HepG2 (cell line): ENCODE results near the gene ZNF747. TPM values are rescaled to one million over a fixed set of nuclear protein-coding genes. Genes with fewer than 3 reads are reported as not detected.

Experiments
- ATAC-seq: fragments of 200-7000 bp; cut with Tn5 transposase; 3 replicates; pipeline ENCODE4 v1.9.1; 2020; ENCODE audit warnings: mild to moderate bottlenecking, moderate library complexity
- BruUV-seq: library from RNA; stranded (reverse); fragments of 400-500 nt; replicated peaks from 2 replicates; lab custom pipeline; 2021; lab: Mats Ljungman, UMichigan
- CTCF ChIA-PET: fragments of 300-600 bp; formaldehyde crosslinking; extraction: SDS; loops from one replicate; lab custom pipeline; 2021; ENCODE audit warnings: low total read pairs, inconsistent platforms, low intra/inter-chr PET ratio; lab: Yijun Ruan, JAX
- POLR2A ChIA-PET: fragments of 350-600 bp; sonication (Branson Sonifier 250); formaldehyde crosslinking; loops from one replicate; lab custom pipeline; 2020; ENCODE audit warnings: antibody characterized with exemption, inconsistent platforms; lab: Yijun Ruan, JAX
- DNase-seq: peaks from one replicate; pipeline ENCODE4 v3.0.0-alpha.2; 2015; ENCODE audit warnings: low spot score
- FAIRE-seq: peaks from 3 replicates; lab custom pipeline; 2011; peaks lifted over from hg19 to GRCh38; lab: Jason Lieb, UNC
- H2AFZ ChIP-seq: one replicate; pipeline ENCODE4 v1.6.1; 2011; ENCODE audit warnings: low read length, inconsistent platforms
- H3K27ac ChIP-seq: fragments of 300-600 bp; 3 replicates; pipeline ENCODE4 v1.8.0; 2011; ENCODE audit warnings: mixed run types, mild to moderate bottlenecking, mixed read lengths, low read length, inconsistent platforms; ENCODE audit not compliant: insufficient read depth; ENCODE audit errors: extremely low read length
- H3K27me3 ChIP-seq, 2 experiments: fragments of 200-600 bp in 1 of 2; 2 replicates in 1 of 2; 3 replicates in 1 of 2; pipeline versions ENCODE4 v1.6.0 to v1.8.0; 2011; ENCODE audit warnings: low read length in 2 of 2, mild to moderate bottlenecking in 2 of 2, moderate library complexity in 2 of 2, inconsistent platforms in 1 of 2; ENCODE audit not compliant: insufficient read depth in 2 of 2, control insufficient read depth in 1 of 2
- H3K36me3 ChIP-seq, 2 experiments: fragments of 200-600 bp in 1 of 2; replicated peaks in 1 of 2; 2 replicates in 1 of 2; 3 replicates in 1 of 2; pipeline versions ENCODE4 v1.5.1 to v1.8.0; 2011; ENCODE audit warnings: low read length in 2 of 2, inconsistent platforms in 1 of 2; ENCODE audit not compliant: insufficient read depth in 2 of 2, control insufficient read depth in 1 of 2
- H3K4me1 ChIP-seq: 2 replicates; pipeline ENCODE4 v1.5.1; 2012; ENCODE audit warnings: low read length, inconsistent platforms; ENCODE audit not compliant: insufficient read depth
- H3K4me2 ChIP-seq: 2 replicates; pipeline ENCODE4 v1.6.0; 2011; ENCODE audit warnings: low read depth, low read length, inconsistent platforms
- H3K4me3 ChIP-seq, 3 experiments: fragments of 200-600 bp in 1 of 3; sonication (generic), shearing (Covaris generic) in 1 of 3; replicated peaks in 1 of 3; 2 replicates each; pipeline ENCODE4 v1.5.1; 2011 to 2016; ENCODE audit warnings: low read length in 3 of 3, inconsistent platforms in 2 of 3, low read depth in 2 of 3, mild to moderate bottlenecking in 2 of 3, control low read depth in 1 of 3, mixed read lengths in 1 of 3; ENCODE audit not compliant: insufficient read depth in 1 of 3
- H3K79me2 ChIP-seq: one replicate; pipeline ENCODE4 v1.6.1; 2011; ENCODE audit warnings: low read length, inconsistent platforms; ENCODE audit not compliant: insufficient read depth
- H3K9ac ChIP-seq: 2 replicates; pipeline ENCODE4 v1.6.0; 2011; ENCODE audit warnings: mild to moderate bottlenecking, low read depth, low read length, inconsistent platforms; ENCODE audit not compliant: insufficient read depth
- H3K9me3 ChIP-seq: 2 replicates; pipeline ENCODE4 v1.5.1; 2012; ENCODE audit warnings: mild to moderate bottlenecking, low read length
- H4K20me1 ChIP-seq: 2 replicates; pipeline ENCODE4 v1.6.0; 2011; ENCODE audit warnings: inconsistent platforms, mild to moderate bottlenecking, low read length, moderate library complexity; ENCODE audit not compliant: insufficient read depth
- MAX ChIP-seq: IDR thresholded peaks from 2 replicates; pipeline ENCODE4 v1.6.1; 2012; ENCODE audit warnings: inconsistent platforms
- MED13 ChIP-seq: sonication (generic); formaldehyde crosslinking; IDR thresholded peaks from 2 replicates; pipeline ENCODE4 v1.5.0; 2020; ENCODE audit warnings: missing genetic modification reagents
- POLR2G ChIP-seq: fragments of 200-400 bp; formaldehyde crosslinking; IDR thresholded peaks from 2 replicates; pipeline ENCODE4 v1.6.1; 2018; ENCODE audit warnings: mild to moderate bottlenecking, low read depth, low read length, moderate library complexity
- RARG ChIP-seq: sonication (generic); formaldehyde crosslinking; IDR thresholded peaks from 2 replicates; pipeline ENCODE4 v1.4.0; 2020; ENCODE audit warnings: low read depth, mild to moderate bottlenecking, missing genetic modification reagents
- SP4 ChIP-seq: sonication (generic); formaldehyde crosslinking; IDR thresholded peaks from 2 replicates; pipeline ENCODE4 v1.8.1; 2023; ENCODE audit warnings: mild to moderate bottlenecking, missing genetic modification reagents
- TOPORS ChIP-seq: sonication (generic); formaldehyde crosslinking; IDR thresholded peaks from 2 replicates; pipeline ENCODE4 v1.8.0; 2023; ENCODE audit warnings: mild to moderate bottlenecking, missing genetic modification reagents
- ZNF180 ChIP-seq: sonication (generic); formaldehyde crosslinking; IDR thresholded peaks from 2 replicates; pipeline ENCODE4 v1.4.0; 2020; ENCODE audit warnings: low read depth, missing genetic modification reagents, borderline replicate concordance
- ZNF207 ChIP-seq: fragments of 450-650 bp; IDR thresholded peaks from 2 replicates; pipeline ENCODE4 v1.6.1; 2016; ENCODE audit warnings: antibody characterized with exemption, borderline replicate concordance
- ZNF253 ChIP-seq: sonication (generic); formaldehyde crosslinking; IDR thresholded peaks from 2 replicates; pipeline ENCODE4 v1.8.0; 2022; ENCODE audit warnings: mild to moderate bottlenecking, missing genetic modification reagents, borderline replicate concordance
- ZNF276 ChIP-seq: sonication (generic); formaldehyde crosslinking; IDR thresholded peaks from 2 replicates; pipeline ENCODE4 v1.4.0; 2020; ENCODE audit warnings: mild to moderate bottlenecking, low read depth, missing genetic modification reagents
- ZNF605 ChIP-seq: sonication (generic); formaldehyde crosslinking; IDR thresholded peaks from 2 replicates; pipeline ENCODE4 v1.8.0; 2022; ENCODE audit warnings: mild to moderate bottlenecking, missing genetic modification reagents
- ZNF678 ChIP-seq: sonication (generic); formaldehyde crosslinking; IDR thresholded peaks from 2 replicates; pipeline ENCODE4 v1.4.0; 2020; ENCODE audit warnings: mild to moderate bottlenecking, missing genetic modification reagents
- ZNF782 ChIP-seq: sonication (generic); formaldehyde crosslinking; IDR thresholded peaks from 2 replicates; pipeline ENCODE4 v1.4.0; 2020; ENCODE audit warnings: missing genetic modification reagents, mild to moderate bottlenecking, borderline replicate concordance
- ZSCAN22 ChIP-seq: sonication (generic); formaldehyde crosslinking; IDR thresholded peaks from 2 replicates; pipeline ENCODE4 v1.4.0; 2020; ENCODE audit warnings: mild to moderate bottlenecking, missing genetic modification reagents
- WGBS: methylation state at CpG from one replicate; pipeline ENCODE4 v1.1.6; 2017; ENCODE audit warnings: low lambda C conversion rate; 5-methylcytosine and 5-hydroxymethylcytosine counted together
- in situ Hi-C: cut with HindIII; loops from 2 replicates; pipeline ENCODE4 v1.10.0; 2017; ENCODE audit warnings: low pct_unique_long_range_greater_than_20kb; ENCODE audit not compliant: extremely low pct_ligation_motif_present
- intact Hi-C: fragments of 100-400 bp; cut with micrococcal nuclease; formaldehyde crosslinking; loops from one replicate; pipeline ENCODE4 v1.10.0; 2022; ENCODE audit not compliant: unreplicated experiment
- polyA plus RNA-seq, 8 experiments: library from polyadenylated mRNA; depleted of rRNA in 3 of 8; stranded (reverse) in 7 of 8; unstranded in 1 of 8; fragments of >200 nt; fragmentation: Illumina TruSeq in 4 of 8; extraction: Trizol in 4 of 8; gene quantifications; 2 replicates each; pipeline versions ENCODE4 v1.2.1 to v1.2.3, GENCODE V29; 2011 to 2016; ENCODE audit warnings: low read depth in 4 of 8, missing spikeins in 1 of 8, mixed read lengths in 1 of 8; ENCODE audit not compliant: insufficient read depth in 1 of 8
- total RNA-seq, 5 experiments: library from RNA; depleted of rRNA; stranded (reverse); fragments of >200 nt; fragmentation: Illumina TruSeq; extraction: Trizol; gene quantifications; 2 replicates each; pipeline ENCODE4 v1.2.3, GENCODE V29; 2016; ENCODE audit warnings: low read depth in 1 of 5
- TF ChIP-seq, protein P1 (sequence below): sonication (generic); formaldehyde crosslinking; IDR thresholded peaks from 2 replicates; pipeline ENCODE4 v1.4.0; 2020; ENCODE audit warnings: missing genetic modification reagents, mild to moderate bottlenecking, borderline replicate concordance
- TF ChIP-seq, protein P2 (sequence below): sonication (generic); formaldehyde crosslinking; IDR thresholded peaks from 2 replicates; pipeline ENCODE4 v1.4.0; 2020; ENCODE audit warnings: missing genetic modification reagents
- TF ChIP-seq, protein P3 (sequence below): sonication (generic); formaldehyde crosslinking; IDR thresholded peaks from 2 replicates; pipeline ENCODE4 v1.5.0; 2020; ENCODE audit warnings: missing genetic modification reagents, mild to moderate bottlenecking, borderline replicate concordance

Gene ZNF747
- total and polyA plus RNA-seq, 2 of the 13 experiments (the other 11 are each of a cell fraction or from before 2014, with no cell fraction given) = 7.2 to 10.2 TPM

GRCh38 chr16:30558789-30559377 lies 24.2 kb upstream of the ZNF747 start:
- Histone ChIP-seq H3K79me2 (peaks cover 21% of the 10 kb centered on the region), H3K4me2 (peak overlapping the region; percentile 84), H3K36me3 (peaks cover 0 to 23% of the 10 kb centered on the region in 2 experiments; a peak in 4 of 5 replicates), H3K9ac (peak overlapping the region; percentile 68), H3K4me3 (peak overlapping the region; percentile 24 to 59 (median 37); a peak in 5 of 6 replicates), H3K27ac (peak overlapping the region; percentile 95), H4K20me1 (no peaks in the 10 kb centered on the region), H3K4me1 (peaks cover 33% of the 10 kb centered on the region), H2AFZ (peak overlapping the region; percentile 78), H3K27me3 (no peaks in the 10 kb centered on the region), H3K9me3 (no peaks in the 10 kb centered on the region)
- in situ Hi-C loops (no loop called here), intact Hi-C loops (loop anchor here (1.0 to 5.0 kb wide), 4 partner anchors 12 to 38 kb away; partner anchors contain the start of genes ZNF688, ZNF747 and ZNF768)
- DNase-seq = no peak
- no peak for ATAC-seq
- FAIRE-seq = no peak
- POLR2A ChIA-PET = interaction anchor here (0.5 to 4.0 kb wide), 42 partner anchors 9 to 559 kb away, joined by 3 to 187 read pairs (median 5); partner anchors contain the start of genes ALDOA, DCTPP1, KAT8 and PRR14
- TSS peak; percentile 87 for BruUV-seq
- 67% methylated on average over 21 of the region's 21 CpGs for WGBS
- CTCF ChIA-PET = interaction anchor here (1.1 kb wide), 2 partner anchors 24 to 39 kb away, joined by 3 to 4 read pairs; partner anchors contain the start of gene ZNF747
- TF ChIP-seq ZSCAN22 (CRISPR knock-in tag) = no peak
- TF ChIP-seq TOPORS = no peak; the same call in 1 of the 2 replicates
- TF ChIP-seq ZNF253 = no peak
- no peak for TF ChIP-seq SP4 (CRISPR knock-in tag)
- TF ChIP-seq ZNF207 = no peak
- TF ChIP-seq MAX = no peak; the same call in 1 of the 2 replicates
- no peak for TF ChIP-seq ZNF782 (CRISPR knock-in tag)
- peak; percentile 22; the same call in 1 of the 2 replicates for TF ChIP-seq ZNF180 (CRISPR knock-in tag)
- TF ChIP-seq ZNF276 = no peak
- TF ChIP-seq, protein P1, sequence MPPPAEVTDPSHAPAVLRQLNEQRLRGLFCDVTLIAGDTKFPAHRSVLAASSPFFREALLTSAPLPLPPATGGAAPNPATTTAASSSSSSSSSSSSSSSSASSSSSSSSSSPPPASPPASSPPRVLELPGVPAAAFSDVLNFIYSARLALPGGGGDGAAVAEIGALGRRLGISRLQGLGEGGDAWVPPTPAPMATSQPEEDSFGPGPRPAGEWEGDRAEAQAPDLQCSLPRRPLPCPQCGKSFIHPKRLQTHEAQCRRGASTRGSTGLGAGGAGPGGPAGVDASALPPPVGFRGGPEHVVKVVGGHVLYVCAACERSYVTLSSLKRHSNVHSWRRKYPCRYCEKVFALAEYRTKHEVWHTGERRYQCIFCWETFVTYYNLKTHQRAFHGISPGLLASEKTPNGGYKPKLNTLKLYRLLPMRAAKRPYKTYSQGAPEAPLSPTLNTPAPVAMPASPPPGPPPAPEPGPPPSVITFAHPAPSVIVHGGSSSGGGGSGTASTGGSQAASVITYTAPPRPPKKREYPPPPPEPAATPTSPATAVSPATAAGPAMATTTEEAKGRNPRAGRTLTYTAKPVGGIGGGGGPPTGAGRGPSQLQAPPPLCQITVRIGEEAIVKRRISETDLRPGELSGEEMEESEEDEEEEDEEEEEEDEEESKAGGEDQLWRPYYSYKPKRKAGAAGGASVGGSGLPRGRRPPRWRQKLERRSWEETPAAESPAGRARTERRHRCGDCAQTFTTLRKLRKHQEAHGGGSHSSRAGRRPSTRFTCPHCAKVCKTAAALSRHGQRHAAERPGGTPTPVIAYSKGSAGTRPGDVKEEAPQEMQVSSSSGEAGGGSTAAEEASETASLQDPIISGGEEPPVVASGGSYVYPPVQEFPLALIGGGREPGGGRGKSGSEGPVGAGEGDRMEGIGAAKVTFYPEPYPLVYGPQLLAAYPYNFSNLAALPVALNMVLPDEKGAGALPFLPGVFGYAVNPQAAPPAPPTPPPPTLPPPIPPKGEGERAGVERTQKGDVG (CRISPR knock-in tag) = no peak
- TF ChIP-seq RARG (CRISPR knock-in tag) = no peak
- no peak for TF ChIP-seq ZNF678 (CRISPR knock-in tag)
- no peak for TF ChIP-seq POLR2G
- TF ChIP-seq, protein P2, sequence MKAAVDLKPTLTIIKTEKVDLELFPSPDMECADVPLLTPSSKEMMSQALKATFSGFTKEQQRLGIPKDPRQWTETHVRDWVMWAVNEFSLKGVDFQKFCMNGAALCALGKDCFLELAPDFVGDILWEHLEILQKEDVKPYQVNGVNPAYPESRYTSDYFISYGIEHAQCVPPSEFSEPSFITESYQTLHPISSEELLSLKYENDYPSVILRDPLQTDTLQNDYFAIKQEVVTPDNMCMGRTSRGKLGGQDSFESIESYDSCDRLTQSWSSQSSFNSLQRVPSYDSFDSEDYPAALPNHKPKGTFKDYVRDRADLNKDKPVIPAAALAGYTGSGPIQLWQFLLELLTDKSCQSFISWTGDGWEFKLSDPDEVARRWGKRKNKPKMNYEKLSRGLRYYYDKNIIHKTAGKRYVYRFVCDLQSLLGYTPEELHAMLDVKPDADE (CRISPR knock-in tag) = no peak
- TF ChIP-seq ZNF605 (CRISPR knock-in tag) = no peak
- peak; percentile 5; the same call in 1 of the 2 replicates for TF ChIP-seq MED13 (CRISPR knock-in tag)
- TF ChIP-seq, protein P3, sequence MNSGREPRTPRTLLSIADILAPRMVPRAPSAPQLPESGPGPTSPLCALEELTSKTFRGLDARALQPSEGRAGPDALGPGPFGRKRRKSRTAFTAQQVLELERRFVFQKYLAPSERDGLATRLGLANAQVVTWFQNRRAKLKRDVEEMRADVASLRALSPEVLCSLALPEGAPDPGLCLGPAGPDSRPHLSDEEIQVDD = peak; percentile 60; the same call in 1 of the 2 replicates
